NCI-H2227 treated with DMSO at 0.1 percent for 48 hours (cell line): ENCODE data around the gene REM1.

Experiments used
- DNase-seq: peaks from one replicate; lab custom pipeline; 2025; lab: John Stamatoyannopoulos, UW

REM1 gene

DNA sequence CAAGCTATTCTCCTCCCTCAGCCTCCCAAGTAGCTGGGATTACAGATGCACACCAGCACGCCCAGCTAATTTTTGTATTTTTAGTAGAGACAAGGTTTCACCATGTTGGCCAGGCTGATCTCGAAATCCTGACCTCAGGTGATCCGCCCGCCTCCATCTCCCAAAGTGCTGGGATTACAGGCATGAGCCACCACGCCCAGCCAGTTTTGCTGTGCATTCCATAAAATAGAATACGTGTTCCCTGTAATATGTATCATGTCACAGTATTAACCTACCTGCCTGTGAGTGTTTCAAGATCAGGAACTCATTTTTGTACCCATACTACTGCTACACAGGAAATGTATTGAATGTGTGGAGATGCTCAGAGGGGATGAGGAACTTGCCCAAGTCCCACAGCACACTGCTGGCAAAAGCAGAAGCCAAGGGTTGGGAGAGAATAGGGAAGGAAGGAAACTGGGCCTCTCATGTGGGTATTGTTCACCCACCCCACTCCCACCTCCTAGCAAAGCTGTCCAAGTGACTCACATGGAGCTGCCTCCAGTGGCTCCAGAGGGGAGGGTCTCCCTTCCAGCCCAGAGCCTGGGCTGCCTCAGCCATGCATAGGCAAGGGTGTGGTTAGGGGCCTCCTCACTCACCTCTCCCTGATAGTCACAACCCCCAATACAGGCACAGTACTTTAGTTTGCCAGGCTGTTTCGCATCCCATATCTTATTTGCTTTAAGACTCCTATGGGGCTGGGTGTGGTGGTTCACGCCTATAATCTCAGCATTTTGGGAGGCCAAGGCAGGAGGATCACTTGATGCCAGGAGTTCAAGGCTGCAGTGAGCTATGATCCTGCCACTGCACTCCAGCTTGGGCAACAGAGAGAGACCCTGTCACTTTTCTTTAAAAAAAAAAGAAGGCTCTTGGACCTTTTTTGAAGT, 48.5 kb downstream of the REM1 start:
- no peak for DNase-seq

DNA sequence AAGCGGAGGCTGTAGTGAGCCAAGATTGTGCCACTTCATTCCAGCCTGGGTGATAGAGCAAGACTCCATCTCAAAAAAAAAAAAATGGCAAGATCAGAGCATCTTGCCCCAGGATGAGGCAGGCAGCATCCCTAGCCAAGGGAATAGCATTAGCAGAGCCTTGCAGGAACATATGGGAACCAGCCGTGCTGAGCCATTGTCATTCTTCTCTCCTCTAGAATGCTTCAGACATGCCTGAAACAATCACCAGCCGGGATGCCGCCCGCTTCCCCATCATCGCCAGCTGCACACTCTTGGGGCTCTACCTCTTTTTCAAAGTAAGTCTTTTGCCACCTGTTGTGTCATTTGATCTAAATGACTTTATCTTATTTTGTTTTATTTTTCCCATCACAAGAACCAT, 52.2 kb downstream of the REM1 start:
- DNase-seq: no peak
